Stomach (tissue), 9 donors: ENCODE measurements around the gene AOC2. TPM values are rescaled to one million over a fixed set of nuclear protein-coding genes. Genes with fewer than 3 reads are reported as not detected.

ENCODE experiments used
- DNase-seq, 2 donors: peaks; one replicate each; pipeline versions ENCODE4 v3.0.0 to v3.0.0-alpha.2; 2013 to 2019
- H3K27ac ChIP-seq, 5 donors: fragments of 200-600 bp in 4 of 5; sonication (generic) in 4 of 5; one replicate each; pipeline ENCODE4 v1.5.1; 2013 to 2019; ENCODE audit warnings: mild to moderate bottlenecking in 1 of 5, moderate library complexity in 1 of 5
- H3K27me3 ChIP-seq, 3 donors: fragments of 200-600 bp; sonication (generic); one replicate each; pipeline ENCODE4 v1.5.1; 2017 to 2019; ENCODE audit warnings: mixed run types in 1 of 3
- H3K36me3 ChIP-seq, 4 donors: fragments of 200-600 bp; sonication (generic); 1 replicate in 3 of 4; 2 replicates in 1 of 4; pipeline ENCODE4 v1.5.1; 2016 to 2019
- H3K4me1 ChIP-seq, 4 donors: fragments of 200-600 bp; sonication (generic); one replicate each; pipeline ENCODE4 v1.5.1; 2016 to 2019
- H3K4me3 ChIP-seq, 4 donors: fragments of 200-600 bp; sonication (generic) in 3 of 4; one replicate each; pipeline ENCODE4 v1.5.1; 2016 to 2019; ENCODE audit warnings: mild to moderate bottlenecking in 1 of 4
- H3K9me3 ChIP-seq, 4 donors: fragments of 200-600 bp; sonication (generic); one replicate each; pipeline ENCODE4 v1.5.1; 2016 to 2019
- CTCF ChIP-seq, 7 experiments: fragments of 450-650 bp in 4 of 7; fragments of 200-600 bp in 3 of 7; sonication (generic) in 3 of 7; IDR thresholded peaks; one replicate each; pipeline ENCODE4 v1.5.1; 2016 to 2019; ENCODE audit warnings: antibody characterized with exemption in 7 of 7, control low read depth in 2 of 7, mild to moderate bottlenecking in 1 of 7
- EP300 ChIP-seq: sonication (generic); formaldehyde crosslinking; IDR thresholded peaks from one replicate; pipeline ENCODE4 v1.6.1; 2017; ENCODE audit warnings: antibody characterized with exemption
- POLR2A ChIP-seq, 4 donors: fragments of 450-650 bp; IDR thresholded peaks; one replicate each; pipeline ENCODE4 v1.6.1; 2016; ENCODE audit warnings: antibody characterized with exemption in 4 of 4, control low read depth in 2 of 4, mild to moderate bottlenecking in 1 of 4, moderate library complexity in 1 of 4
- POLR2AphosphoS5 ChIP-seq, 3 donors: sonication (generic); formaldehyde crosslinking; IDR thresholded peaks; one replicate each; pipeline ENCODE4 v1.6.1; 2016; ENCODE audit warnings: antibody characterized with exemption in 3 of 3
- WGBS, 5 donors: extraction: QIAGEN DNeasy Blood & Tissue Kit in 3 of 5; methylation state at CpG; one replicate each; pipeline versions ENCODE4 v1.1.5 to v1.1.7; 2013 to 2018; 5-methylcytosine and 5-hydroxymethylcytosine counted together
- intact Hi-C: fragments of 100-400 bp; cut with DNase I; formaldehyde crosslinking; loops from one replicate; pipeline ENCODE4 v1.15.1; 2023; ENCODE audit warnings: low total_unique reads
- polyA plus RNA-seq, 3 donors: library from polyadenylated mRNA; stranded (reverse); fragments of 200-250 nt; gene quantifications; one replicate each; pipeline ENCODE4 v1.2.3, GENCODE V29; 2013
- total RNA-seq, 5 donors: library from RNA; depleted of rRNA; stranded (reverse); fragments of >200 nt; gene quantifications; one replicate each; pipeline versions ENCODE4 v1.1.0 to v1.2.3, GENCODE V29; 2014 to 2016
- donor health status: healthy with polysubstance abuse.
- donor health status: Bipolar disorder and iron deficiency.
- donor health status: healthy.

AOC2 gene
- total and polyA plus RNA-seq, 8 donors: 0.50 to 3.0 (median 0.87) TPM; not detected in 3

DNA sequence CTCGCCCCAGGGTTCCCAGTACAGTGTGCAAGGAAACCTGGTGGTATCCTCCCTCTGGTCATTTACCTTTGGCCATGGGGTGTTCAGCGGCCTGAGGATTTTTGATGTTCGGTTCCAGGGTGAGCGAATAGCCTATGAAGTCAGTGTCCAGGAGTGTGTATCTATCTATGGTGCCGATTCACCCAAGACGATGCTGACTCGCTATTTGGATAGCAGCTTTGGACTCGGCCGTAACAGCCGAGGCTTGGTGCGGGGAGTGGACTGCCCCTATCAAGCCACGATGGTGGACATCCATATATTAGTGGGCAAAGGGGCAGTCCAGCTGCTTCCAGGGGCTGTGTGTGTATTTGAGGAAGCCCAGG, 1.2 kb downstream of the AOC2 start:
- Histone ChIP-seq H3K9me3 (no peaks in the 10 kb centered on the region), H3K27me3 (no peaks in the 10 kb centered on the region), H3K4me3 (no peak overlapping the region), H3K4me1 (peaks cover 13 to 51% (median 35%) of the 10 kb centered on the region in 4 donors), H3K36me3 (peaks cover 36 to 58% (median 56%) of the 10 kb centered on the region in 4 donors), H3K27ac (peak overlapping the region in 4 of 5 donors; percentile 8 to 49 (median 44))
- intact Hi-C loops: loop anchor here (5.0 kb wide), 1 partner anchor 97 kb away; no protein-coding TSS in a partner anchor
- 85 to 96% (median 89%) methylated on average over 5 to 12 of the region's 12 CpGs for WGBS, 5 donors
- no peak for TF ChIP-seq POLR2AphosphoS5 (IDR thresholded peaks at IDR 0.05)
- no peak for DNase-seq

DNA sequence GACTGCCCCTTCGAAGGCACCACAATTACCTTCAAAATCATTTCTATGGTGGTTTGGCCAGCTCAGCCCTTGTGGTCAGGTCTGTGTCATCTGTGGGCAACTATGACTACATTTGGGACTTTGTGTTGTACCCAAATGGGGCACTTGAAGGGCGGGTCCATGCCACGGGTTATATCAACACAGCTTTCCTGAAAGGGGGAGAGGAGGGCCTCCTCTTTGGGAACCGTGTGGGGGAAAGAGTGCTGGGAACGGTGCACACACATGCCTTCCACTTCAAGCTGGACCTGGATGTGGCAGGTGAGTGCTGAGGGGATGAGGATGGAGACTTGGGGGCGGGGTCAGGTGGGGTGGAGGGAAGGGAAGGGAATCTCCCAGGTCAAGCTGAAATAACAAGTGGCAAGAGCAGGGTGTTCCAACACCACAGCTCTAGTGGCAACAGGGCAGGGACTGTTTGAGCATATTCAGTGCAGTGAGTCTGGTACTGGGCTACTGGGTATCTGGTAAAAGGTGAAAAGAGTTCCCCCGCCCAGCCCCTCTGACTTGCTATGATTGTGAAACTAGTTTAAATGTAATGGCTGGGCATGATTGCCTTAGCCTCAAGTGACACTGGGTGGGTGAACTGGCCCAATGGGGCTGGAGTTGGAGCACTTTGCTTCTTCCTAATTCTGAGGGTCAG, 1.7 kb downstream of the AOC2 start:
- Histone ChIP-seq H3K9me3 (no peaks in the 10 kb centered on the region), H3K4me3 (no peak overlapping the region), H3K36me3 (peaks cover 31 to 53% (median 50%) of the 10 kb centered on the region in 4 donors), H3K27ac (peak overlapping the region in 4 of 5 donors; percentile 8 to 49 (median 44)), H3K27me3 (no peaks in the 10 kb centered on the region), H3K4me1 (peaks cover 13 to 56% (median 37%) of the 10 kb centered on the region in 4 donors)
- 51 to 70% (median 61%) methylated on average over 7 of the region's 7 CpGs for WGBS, 5 donors
- no peak for TF ChIP-seq POLR2AphosphoS5 (IDR thresholded peaks at IDR 0.05)
- TF ChIP-seq EP300: no peak
- no peak for TF ChIP-seq POLR2A (IDR thresholded peaks at IDR 0.05)
- no peak for TF ChIP-seq CTCF (IDR thresholded peaks at IDR 0.05)
- intact Hi-C loops: loop anchor here (5.0 kb wide), 1 partner anchor 96 kb away; no protein-coding TSS in a partner anchor
- no peak for DNase-seq

GRCh38 chr17:42846594-42847280, 2.4 kb downstream of the AOC2 start:
- intact Hi-C loops: loop anchor here (5.0 kb wide), 1 partner anchor 96 kb away; no protein-coding TSS in a partner anchor
- Histone ChIP-seq H3K27me3 (no peaks in the 10 kb centered on the region), H3K4me1 (peaks cover 13 to 57% (median 37%) of the 10 kb centered on the region in 4 donors), H3K4me3 (no peak overlapping the region), H3K9me3 (no peaks in the 10 kb centered on the region), H3K36me3 (peaks cover 24 to 46% (median 44%) of the 10 kb centered on the region in 4 donors), H3K27ac (peak overlapping the region in 4 of 5 donors; percentile 4 to 49 (median 44))
- DNase-seq: no peak
- 58 to 73% (median 68%) methylated on average over 9 of the region's 9 CpGs for WGBS, 5 donors
- TF ChIP-seq POLR2AphosphoS5 (IDR thresholded peaks at IDR 0.05): peak in 2 of 3 donors; percentile 9 to 66
- TF ChIP-seq EP300: no peak

- WGBS, 5 donors: 51 to 79% (median 54%) methylated on average over 2 to 3 of the region's 3 CpGs
- intact Hi-C loops: loop anchor here (5.0 kb wide), 1 partner anchor 94 kb away; no protein-coding TSS in a partner anchor
- TF ChIP-seq POLR2AphosphoS5 (IDR thresholded peaks at IDR 0.05): no peak
- no peak for TF ChIP-seq CTCF (IDR thresholded peaks at IDR 0.05)
- no peak for TF ChIP-seq EP300
- TF ChIP-seq POLR2A (IDR thresholded peaks at IDR 0.05): no peak
- H3K4me1 ChIP-seq: peaks cover 13 to 56% (median 37%) of the 10 kb centered on the region in 4 donors
- no peak overlapping the region for H3K27ac ChIP-seq
- no peak overlapping the region for H3K4me3 ChIP-seq
- no peaks in the 10 kb centered on the region for H3K9me3 ChIP-seq
- H3K36me3 ChIP-seq: peaks cover 14 to 32% (median 30%) of the 10 kb centered on the region in 4 donors
- DNase-seq: no peak
- H3K27me3 ChIP-seq: no peaks in the 10 kb centered on the region
Measured at GRCh38 chr17:42848093-42848492, 3.7 kb downstream of the AOC2 start.

- intact Hi-C loops: loop anchor here (5.0 kb wide), 1 partner anchor 93 kb away; no protein-coding TSS in a partner anchor
- H3K36me3 ChIP-seq: peaks cover 9 to 24% (median 21%) of the 10 kb centered on the region in 4 donors
- peaks cover 16 to 53% (median 35%) of the 10 kb centered on the region in 4 donors for H3K4me1 ChIP-seq
- DNase-seq: no peak
- no peak overlapping the region for H3K27ac ChIP-seq
- H3K4me3 ChIP-seq: no peak overlapping the region
- TF ChIP-seq POLR2AphosphoS5 (IDR thresholded peaks at IDR 0.05): no peak
- TF ChIP-seq CTCF (IDR thresholded peaks at IDR 0.05): no peak
- no peak for TF ChIP-seq EP300
- no peaks in the 10 kb centered on the region for H3K27me3 ChIP-seq
- no peaks in the 10 kb centered on the region for H3K9me3 ChIP-seq
- WGBS, 5 donors: 82 to 92% (median 86%) methylated on average over 8 to 9 of the region's 9 CpGs; no CpG with 5 or more reads in 1 of the 5 donors
Measured at GRCh38 chr17:42849031-42849430, 4.7 kb downstream of the AOC2 start.
